Omental fat pad (tissue), 4 donors: ENCODE measurements around the gene ZBTB18. TPM values are rescaled to one million over a fixed set of nuclear protein-coding genes. Genes with fewer than 3 reads are reported as not detected.

Experiments
- ATAC-seq: fragments of 150-250 bp; one replicate; pipeline ENCODE4 v1.9.1; 2016; ENCODE audit warnings: mild to moderate bottlenecking, moderate library complexity; ENCODE audit not compliant: low FRiP score
- DNase-seq: peaks from one replicate; pipeline ENCODE4 v3.0.0-alpha.2; 2019; ENCODE audit warnings: low spot score
- total RNA-seq, 4 donors: library from RNA; depleted of rRNA; stranded (reverse); fragments of >200 nt; gene quantifications; one replicate each; pipeline ENCODE4 v1.1.0, GENCODE V29; 2016
- TF ChIP-seq, protein P1 (sequence below), 3 donors: fragments of 450-650 bp; IDR thresholded peaks; one replicate each; pipeline ENCODE4 v1.5.1; 2016 to 2017; ENCODE audit warnings: antibody characterized with exemption in 3 of 3, mild to moderate bottlenecking in 3 of 3, moderate library complexity in 2 of 3

The ZBTB18 gene
- total RNA-seq, 4 donors from 2014 or later: 7.0 to 24.7 (median 10.6) TPM

DNA sequence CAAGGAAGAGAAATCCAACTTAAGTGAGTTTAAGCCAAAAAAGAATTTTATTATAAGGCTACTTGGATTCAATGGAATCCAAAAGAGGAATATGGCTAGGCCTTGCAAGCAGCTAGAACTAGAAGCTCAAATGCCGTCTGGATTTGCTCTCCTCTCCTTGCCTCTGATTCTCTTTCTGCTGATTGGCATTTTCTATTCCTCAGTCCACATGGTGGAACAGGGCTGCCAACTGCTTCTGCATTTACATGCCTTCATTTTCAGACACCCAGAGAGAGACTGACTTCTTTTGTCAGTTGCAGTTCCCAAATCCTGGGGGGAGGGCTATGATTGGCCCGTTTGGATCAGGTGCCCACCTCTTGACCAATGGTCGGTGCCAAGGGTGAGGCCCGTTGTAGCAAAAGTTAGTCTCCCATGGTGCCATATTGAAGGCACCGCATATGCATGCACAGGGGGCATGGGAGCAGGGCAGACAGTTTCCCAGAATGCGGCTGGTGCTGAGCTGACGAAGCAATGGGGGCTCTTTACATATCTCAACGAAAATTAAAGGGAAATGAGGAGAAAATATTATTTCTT lies 18.3 kb downstream of the ZBTB18 start:
- no peak for DNase-seq
- TF ChIP-seq, protein P1, sequence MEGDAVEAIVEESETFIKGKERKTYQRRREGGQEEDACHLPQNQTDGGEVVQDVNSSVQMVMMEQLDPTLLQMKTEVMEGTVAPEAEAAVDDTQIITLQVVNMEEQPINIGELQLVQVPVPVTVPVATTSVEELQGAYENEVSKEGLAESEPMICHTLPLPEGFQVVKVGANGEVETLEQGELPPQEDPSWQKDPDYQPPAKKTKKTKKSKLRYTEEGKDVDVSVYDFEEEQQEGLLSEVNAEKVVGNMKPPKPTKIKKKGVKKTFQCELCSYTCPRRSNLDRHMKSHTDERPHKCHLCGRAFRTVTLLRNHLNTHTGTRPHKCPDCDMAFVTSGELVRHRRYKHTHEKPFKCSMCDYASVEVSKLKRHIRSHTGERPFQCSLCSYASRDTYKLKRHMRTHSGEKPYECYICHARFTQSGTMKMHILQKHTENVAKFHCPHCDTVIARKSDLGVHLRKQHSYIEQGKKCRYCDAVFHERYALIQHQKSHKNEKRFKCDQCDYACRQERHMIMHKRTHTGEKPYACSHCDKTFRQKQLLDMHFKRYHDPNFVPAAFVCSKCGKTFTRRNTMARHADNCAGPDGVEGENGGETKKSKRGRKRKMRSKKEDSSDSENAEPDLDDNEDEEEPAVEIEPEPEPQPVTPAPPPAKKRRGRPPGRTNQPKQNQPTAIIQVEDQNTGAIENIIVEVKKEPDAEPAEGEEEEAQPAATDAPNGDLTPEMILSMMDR (IDR thresholded peaks at IDR 0.05): no peak
- ATAC-seq: no peak

DNA sequence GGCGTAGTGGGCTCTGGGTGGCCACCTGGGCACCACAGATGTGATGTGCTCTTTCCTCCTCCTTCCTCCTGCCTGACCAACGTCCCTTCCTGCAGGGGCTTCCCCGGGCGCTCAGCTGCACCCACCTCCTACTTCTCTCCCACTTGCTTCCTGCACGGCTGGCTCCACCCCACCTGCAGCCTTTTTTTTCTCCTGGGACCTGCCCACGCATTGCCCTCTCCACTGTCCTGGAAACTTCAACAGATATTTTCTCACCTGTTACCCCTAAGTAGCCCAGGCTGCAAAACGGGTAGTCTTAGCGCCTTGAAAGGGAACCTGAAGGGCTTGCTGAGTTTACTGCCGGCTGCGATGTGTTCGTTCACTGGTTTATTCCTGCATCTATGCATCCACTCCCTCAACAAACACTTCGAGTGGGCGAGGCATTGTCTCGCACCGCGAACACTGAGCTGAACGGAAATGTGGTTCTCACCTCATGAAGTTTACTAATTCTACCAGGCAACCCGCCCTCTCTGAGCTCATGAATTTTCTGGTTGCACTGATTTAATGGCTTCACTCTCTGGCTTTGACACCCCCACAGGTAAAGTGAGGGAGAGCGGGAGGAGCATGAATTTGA lies 23.6 kb downstream of the ZBTB18 start:
- DNase-seq (no peak), ATAC-seq (no peak)
- TF ChIP-seq, protein P1 (IDR thresholded peaks at IDR 0.05): no peak

DNA sequence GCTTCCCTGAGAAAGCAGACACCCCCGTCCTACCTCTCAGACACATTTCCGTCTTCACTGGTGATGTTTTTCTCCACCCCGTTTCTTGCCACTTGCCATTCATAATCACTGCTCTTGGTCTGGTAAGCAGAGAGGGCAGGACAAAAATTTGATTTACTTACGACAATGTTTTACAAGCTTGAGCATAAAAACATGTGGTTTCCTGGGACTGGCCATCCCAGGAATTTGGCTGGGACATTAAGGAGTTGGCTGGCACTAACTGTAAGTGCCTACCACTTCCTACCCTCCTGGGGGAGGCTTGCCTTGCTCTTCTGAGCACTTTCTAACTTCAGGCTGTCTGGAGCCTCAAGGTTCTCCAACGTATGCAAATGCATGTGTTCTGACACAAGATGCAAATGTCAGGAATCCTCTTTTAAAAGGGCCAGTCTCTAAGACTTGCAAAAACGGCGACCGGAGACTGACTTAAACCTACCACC lies 24.2 kb downstream of the ZBTB18 start:
- no peak for DNase-seq
- TF ChIP-seq, protein P1 (IDR thresholded peaks at IDR 0.05): no peak
- no peak for ATAC-seq

DNA sequence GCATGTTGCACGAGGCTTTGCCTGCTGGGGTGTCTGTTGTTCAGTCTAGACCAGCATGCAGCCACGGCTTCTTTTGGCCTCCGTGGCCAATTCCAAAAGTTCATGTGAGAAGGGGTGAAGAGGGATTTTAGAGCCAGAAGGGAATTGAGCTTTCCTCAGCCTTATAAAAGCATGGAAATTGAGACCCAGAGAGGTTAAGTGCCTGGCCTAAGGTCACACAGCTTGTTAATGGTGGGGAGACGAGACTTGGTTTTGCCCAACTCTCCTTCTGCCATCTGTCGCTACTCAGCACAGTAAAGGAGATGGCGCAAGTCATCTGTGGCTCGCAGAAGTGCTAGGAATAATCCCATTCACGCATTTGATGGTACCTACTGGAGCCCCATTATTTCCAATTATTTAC lies 25.7 kb downstream of the ZBTB18 start:
- DNase-seq (no peak), ATAC-seq (no peak)
- TF ChIP-seq, protein P1 (IDR thresholded peaks at IDR 0.05): no peak

DNA sequence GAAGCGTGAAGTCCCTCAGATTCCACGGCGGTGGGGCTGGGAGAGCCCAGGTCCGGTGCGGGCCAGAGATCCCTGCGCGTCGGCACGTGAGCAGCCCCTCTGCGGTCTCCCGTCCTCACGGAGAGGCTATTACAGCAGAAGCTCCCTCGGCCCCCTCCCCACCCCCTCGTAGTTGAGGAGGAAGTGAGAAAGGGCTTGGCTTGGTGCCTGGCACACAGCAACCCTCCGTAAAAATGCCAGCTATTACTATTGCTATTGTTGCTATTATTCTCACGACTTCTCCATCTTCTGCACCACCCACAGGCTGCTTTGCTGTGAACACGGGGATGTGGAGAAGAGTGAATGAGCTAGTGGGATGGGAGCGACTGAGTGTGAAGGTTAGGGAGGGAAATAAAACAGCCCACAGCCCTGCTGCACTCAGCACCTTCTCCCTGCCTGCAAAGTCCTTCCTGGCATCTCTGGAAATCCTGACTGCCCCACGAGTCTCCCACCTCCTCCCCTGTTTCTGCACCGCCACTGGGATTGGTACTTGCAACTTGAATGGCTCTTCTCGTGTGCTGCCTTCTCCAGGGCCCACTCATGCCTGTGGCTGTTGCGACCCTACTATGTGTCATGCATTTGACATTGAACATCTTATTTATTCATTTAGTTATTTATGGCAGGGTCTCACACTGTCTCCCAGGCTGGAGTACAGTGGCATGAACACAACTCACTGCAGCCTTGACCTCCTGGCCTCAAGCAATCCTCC lies 26.6 kb downstream of the ZBTB18 start:
- ATAC-seq: no peak
- DNase-seq: no peak
- TF ChIP-seq, protein P1 (IDR thresholded peaks at IDR 0.05): no peak

DNA sequence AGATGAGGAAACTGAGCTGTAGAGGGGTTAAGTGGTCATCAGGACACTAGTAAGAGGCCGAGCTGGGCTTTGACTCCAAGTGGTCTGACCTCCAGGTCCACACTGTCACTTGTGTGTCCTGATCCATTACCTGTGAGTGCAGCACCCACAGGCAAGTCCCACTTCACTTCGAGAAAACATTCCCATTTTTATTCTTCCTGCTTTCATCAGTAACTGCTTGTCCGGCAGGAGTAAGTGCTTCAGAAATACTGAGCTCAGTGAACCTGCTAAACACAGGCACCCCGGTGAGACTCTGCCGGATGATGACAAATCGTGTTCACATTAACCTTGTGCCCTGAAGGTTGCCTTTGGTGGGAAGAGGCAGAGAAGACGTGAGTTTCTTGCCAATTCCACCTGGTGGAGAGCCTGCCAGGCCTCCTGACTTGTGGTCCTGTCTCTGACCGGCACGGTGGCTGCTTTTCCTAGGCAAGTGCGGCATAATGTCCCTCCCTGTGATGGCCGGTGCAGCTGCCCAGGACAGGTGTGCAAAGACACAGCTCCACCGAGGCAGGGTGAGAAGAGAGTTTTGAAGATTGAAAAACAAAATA lies 29.4 kb downstream of the ZBTB18 start:
- ATAC-seq: no peak
- TF ChIP-seq, protein P1 (IDR thresholded peaks at IDR 0.05): no peak
- no peak for DNase-seq
